ENCODE results near the gene SF3B3. TPM values are rescaled to one million over a fixed set of nuclear protein-coding genes. Genes with fewer than 3 reads are reported as not detected.

The SF3B3 gene
- polyA plus RNA-seq, 1 donor, result 202 TPM

DNA sequence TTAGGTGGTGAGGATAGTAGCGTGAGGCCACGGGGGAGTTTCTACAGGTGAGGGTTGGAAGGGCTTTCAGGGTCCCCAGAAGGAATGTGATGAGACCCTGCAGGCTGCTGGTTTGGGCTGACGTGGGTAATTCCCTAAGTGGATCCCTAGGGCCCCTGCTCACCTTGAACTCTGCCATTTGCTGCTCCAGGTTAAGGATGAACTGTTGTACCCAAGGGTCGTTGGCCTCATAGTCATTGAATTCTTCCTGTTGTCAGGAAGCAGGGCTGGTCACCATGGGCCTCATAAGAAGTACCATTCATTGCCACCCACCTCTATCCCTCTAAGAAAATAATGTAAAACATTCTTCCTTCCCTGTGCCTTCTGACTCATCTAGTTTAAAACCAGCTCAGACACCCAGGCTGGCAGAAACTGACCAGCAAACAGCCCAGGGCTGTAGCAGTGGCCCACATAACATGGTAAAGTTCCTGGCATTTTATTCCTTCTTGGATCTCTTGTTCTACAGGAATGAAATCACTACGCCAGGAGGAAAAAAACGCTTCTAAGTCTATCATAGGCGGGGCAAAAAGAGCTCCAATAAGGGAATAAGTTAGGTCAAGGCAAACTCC lies 41.6 kb upstream of the SF3B3 start:
- no CpG with 5 or more reads among the region's 7 CpGs for WGBS (ENCODE audit: insufficient coverage, low lambda C conversion rate)
- H3K36me3 ChIP-seq (ENCODE audit: control insufficient read depth, insufficient read depth, low read length), result peaks cover 83% of the 10 kb centered on the region

DNA sequence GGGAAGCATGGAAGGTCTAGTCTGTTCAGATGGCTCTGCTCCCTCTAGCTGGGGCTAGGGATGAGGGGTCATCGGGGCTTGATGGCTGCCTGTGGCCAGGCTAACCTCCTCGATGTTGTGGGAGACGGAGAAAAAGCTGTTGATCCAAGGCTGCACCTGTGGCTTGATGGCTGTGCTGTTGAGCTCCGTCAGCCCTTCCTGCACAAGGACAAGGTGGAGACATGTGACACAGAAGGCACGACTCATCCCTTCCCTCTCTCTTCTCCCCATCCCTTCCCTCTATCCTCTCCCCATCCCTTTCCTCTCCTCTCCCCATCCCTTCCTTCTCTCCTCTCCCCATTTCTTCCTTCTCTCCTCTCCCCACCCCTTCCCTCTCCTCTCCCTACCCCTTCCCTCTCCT lies 41.0 kb upstream of the SF3B3 start:
- H3K36me3 ChIP-seq (ENCODE audit: control insufficient read depth, insufficient read depth, low read length), result peaks cover 85% of the 10 kb centered on the region

More for the DNA sequence above, 41.6 kb upstream of the SF3B3 start:
- Histone ChIP-seq H3K4me3 (ENCODE audit: low read length) (no peak overlapping the region), H3K9me3 (ENCODE audit: control insufficient read depth, low read depth, low read length) (no peaks in the 10 kb centered on the region), H3K27ac (ENCODE audit: low read length) (no peak overlapping the region), H3K4me1 (ENCODE audit: control insufficient read depth, insufficient read depth, low read length) (no peaks in the 10 kb centered on the region), H3K27me3 (ENCODE audit: control insufficient read depth, insufficient read depth, low read length) (no peaks in the 10 kb centered on the region)
- no peak for DNase-seq

DNA sequence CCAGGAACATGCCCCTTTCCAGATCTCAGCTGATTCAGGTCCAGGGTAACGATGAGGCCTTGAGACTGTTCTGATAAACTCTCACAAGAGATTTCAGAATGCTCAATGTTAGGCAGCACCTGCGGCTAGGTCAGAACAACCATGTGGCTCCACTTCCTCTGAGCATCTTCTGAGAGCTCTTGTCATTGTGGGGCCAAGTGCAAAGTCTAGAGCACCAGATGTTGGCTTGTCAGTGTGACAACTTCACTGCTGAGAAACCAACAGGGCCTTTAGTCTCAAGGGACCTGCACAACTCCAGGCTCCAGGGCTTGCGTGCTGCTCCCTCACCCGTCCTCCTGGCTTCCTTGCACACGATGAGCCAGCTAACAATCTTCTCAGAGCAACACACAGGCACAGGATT lies 40.2 kb upstream of the SF3B3 start:
- Histone ChIP-seq H3K27ac (ENCODE audit: low read length) (no peak overlapping the region), H3K36me3 (ENCODE audit: control insufficient read depth, insufficient read depth, low read length) (peaks cover 80% of the 10 kb centered on the region), H3K4me1 (ENCODE audit: control insufficient read depth, insufficient read depth, low read length) (no peaks in the 10 kb centered on the region), H3K9me3 (ENCODE audit: control insufficient read depth, low read depth, low read length) (no peaks in the 10 kb centered on the region), H3K4me3 (ENCODE audit: low read length) (no peak overlapping the region), H3K27me3 (ENCODE audit: control insufficient read depth, insufficient read depth, low read length) (no peaks in the 10 kb centered on the region)
- WGBS (ENCODE audit: insufficient coverage, low lambda C conversion rate), result no CpG with 5 or more reads among the region's 5 CpGs
- no peak for DNase-seq

More for the DNA sequence above, 41.0 kb upstream of the SF3B3 start:
- no peak for DNase-seq
- H3K27ac ChIP-seq (ENCODE audit: low read length), result no peak overlapping the region
- H3K4me1 ChIP-seq (ENCODE audit: control insufficient read depth, insufficient read depth, low read length), result no peaks in the 10 kb centered on the region
- WGBS (ENCODE audit: insufficient coverage, low lambda C conversion rate), result 70% methylated on average over 1 of the region's 5 CpGs
- H3K27me3 ChIP-seq (ENCODE audit: control insufficient read depth, insufficient read depth, low read length), result no peaks in the 10 kb centered on the region
- no peaks in the 10 kb centered on the region for H3K9me3 ChIP-seq (ENCODE audit: control insufficient read depth, low read depth, low read length)
- no peak overlapping the region for H3K4me3 ChIP-seq (ENCODE audit: low read length)

DNA sequence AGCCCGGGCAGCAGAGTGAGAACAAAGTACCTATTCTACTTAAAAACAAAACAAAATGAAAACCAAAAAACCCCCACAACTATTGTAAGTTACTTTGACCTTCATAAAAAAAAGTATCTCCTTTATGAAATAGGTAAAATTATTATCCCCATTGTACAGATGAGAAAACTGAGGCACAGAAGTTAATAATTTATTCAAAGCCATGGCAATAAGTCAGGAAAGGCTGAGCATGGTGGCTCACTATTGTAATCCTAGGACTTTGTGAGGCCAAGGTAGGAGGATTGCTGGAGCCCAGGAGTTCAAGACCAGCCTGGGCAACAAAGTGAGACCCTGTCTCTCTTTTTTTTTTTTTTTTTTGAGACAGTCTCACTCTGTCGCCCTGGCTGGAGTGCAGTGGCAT lies 38.7 kb upstream of the SF3B3 start:
- Histone ChIP-seq H3K4me3 (ENCODE audit: low read length) (no peak overlapping the region), H3K36me3 (ENCODE audit: control insufficient read depth, insufficient read depth, low read length) (peaks cover 76% of the 10 kb centered on the region), H3K27me3 (ENCODE audit: control insufficient read depth, insufficient read depth, low read length) (no peaks in the 10 kb centered on the region), H3K27ac (ENCODE audit: low read length) (no peak overlapping the region), H3K9me3 (ENCODE audit: control insufficient read depth, low read depth, low read length) (no peaks in the 10 kb centered on the region), H3K4me1 (ENCODE audit: control insufficient read depth, insufficient read depth, low read length) (no peaks in the 10 kb centered on the region)
- WGBS (ENCODE audit: insufficient coverage, low lambda C conversion rate), result no CpG with 5 or more reads among the region's 2 CpGs
- DNase-seq, result no peak

DNA sequence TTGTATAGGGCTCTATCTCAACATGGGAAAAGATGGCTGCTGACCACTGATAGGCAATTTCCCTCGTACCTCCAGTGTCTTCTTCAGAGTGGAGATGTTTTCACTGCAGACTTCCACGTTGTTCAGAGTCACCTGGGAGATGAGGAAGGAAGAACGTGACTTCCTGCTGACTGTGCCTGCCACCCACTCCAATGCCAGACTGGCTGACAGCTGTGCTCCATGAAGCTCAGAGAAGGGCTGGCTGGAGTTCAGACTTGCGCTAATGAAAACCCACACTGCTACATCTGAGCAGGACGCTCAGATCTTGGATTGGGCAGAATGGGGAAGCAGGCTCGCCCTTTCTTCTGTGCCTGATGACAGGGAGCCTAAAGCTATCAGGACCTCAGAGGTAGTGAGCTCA lies 33.4 kb upstream of the SF3B3 start:
- Histone ChIP-seq H3K4me1 (ENCODE audit: control insufficient read depth, insufficient read depth, low read length) (no peaks in the 10 kb centered on the region), H3K27me3 (ENCODE audit: control insufficient read depth, insufficient read depth, low read length) (no peaks in the 10 kb centered on the region), H3K36me3 (ENCODE audit: control insufficient read depth, insufficient read depth, low read length) (peaks cover 69% of the 10 kb centered on the region), H3K27ac (ENCODE audit: low read length) (no peak overlapping the region), H3K9me3 (ENCODE audit: control insufficient read depth, low read depth, low read length) (no peaks in the 10 kb centered on the region), H3K4me3 (ENCODE audit: low read length) (no peak overlapping the region)
- no CpG with 5 or more reads among the region's 6 CpGs for WGBS (ENCODE audit: insufficient coverage, low lambda C conversion rate)
- DNase-seq, result no peak

DNA sequence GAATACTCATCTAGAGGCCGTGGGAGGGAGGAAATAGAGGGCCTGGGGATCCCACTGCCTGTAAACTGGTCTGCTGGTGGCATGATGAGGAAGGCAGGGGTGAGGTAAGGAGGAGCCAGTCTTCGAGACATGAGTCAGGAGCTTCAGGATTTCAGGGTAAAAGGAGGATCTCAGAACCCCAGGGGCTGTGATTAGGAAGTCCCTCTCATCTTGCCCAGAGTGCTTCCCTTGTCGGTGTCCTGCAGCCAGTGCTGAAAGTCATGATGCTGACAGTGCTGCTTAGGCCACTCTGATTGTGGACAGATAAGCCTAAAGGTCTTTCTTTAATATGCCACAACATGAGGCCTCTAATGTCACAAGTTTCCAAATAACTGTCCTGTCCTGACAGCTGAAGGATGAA lies 29.8 kb upstream of the SF3B3 start:
- Histone ChIP-seq H3K9me3 (ENCODE audit: control insufficient read depth, low read depth, low read length) (no peaks in the 10 kb centered on the region), H3K27ac (ENCODE audit: low read length) (no peak overlapping the region), H3K36me3 (ENCODE audit: control insufficient read depth, insufficient read depth, low read length) (peaks cover 76% of the 10 kb centered on the region), H3K27me3 (ENCODE audit: control insufficient read depth, insufficient read depth, low read length) (no peaks in the 10 kb centered on the region), H3K4me1 (ENCODE audit: control insufficient read depth, insufficient read depth, low read length) (no peaks in the 10 kb centered on the region), H3K4me3 (ENCODE audit: low read length) (no peak overlapping the region)
- no CpG with 5 or more reads among the region's 3 CpGs for WGBS (ENCODE audit: insufficient coverage, low lambda C conversion rate)
- DNase-seq, result no peak

DNA sequence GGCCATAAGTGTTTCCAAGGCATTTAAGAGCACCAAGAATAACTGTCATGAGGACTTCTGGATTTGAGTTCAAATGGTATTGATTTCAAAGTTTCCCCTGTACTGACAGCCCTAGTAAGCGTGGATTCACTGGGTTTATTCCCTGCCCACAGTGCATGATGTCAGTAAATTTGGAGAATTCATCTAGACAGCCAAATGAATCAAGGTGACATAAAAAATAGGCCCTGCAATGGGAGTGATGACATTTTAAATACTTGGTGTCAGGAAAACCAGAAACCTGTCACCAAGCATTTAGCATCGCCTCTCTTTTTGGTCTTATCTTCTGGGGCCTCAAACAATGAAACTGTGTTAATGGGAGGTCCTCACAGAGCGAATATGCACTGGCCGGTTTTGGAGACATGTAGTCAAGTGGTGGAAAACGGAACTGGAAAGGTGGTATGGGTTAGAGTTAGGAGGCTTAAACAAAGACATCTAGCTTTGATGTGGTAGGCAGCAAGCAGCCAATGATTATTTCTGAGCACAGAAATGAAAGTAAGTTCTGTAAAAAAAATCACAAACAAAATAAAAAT lies 29.3 kb upstream of the SF3B3 start:
- Histone ChIP-seq H3K36me3 (ENCODE audit: control insufficient read depth, insufficient read depth, low read length) (peaks cover 77% of the 10 kb centered on the region), H3K4me3 (ENCODE audit: low read length) (no peak overlapping the region), H3K4me1 (ENCODE audit: control insufficient read depth, insufficient read depth, low read length) (no peaks in the 10 kb centered on the region), H3K27me3 (ENCODE audit: control insufficient read depth, insufficient read depth, low read length) (no peaks in the 10 kb centered on the region), H3K27ac (ENCODE audit: low read length) (no peak overlapping the region), H3K9me3 (ENCODE audit: control insufficient read depth, low read depth, low read length) (no peaks in the 10 kb centered on the region)
- WGBS (ENCODE audit: insufficient coverage, low lambda C conversion rate), result no CpG with 5 or more reads among the region's 5 CpGs
- DNase-seq, result no peak

DNA sequence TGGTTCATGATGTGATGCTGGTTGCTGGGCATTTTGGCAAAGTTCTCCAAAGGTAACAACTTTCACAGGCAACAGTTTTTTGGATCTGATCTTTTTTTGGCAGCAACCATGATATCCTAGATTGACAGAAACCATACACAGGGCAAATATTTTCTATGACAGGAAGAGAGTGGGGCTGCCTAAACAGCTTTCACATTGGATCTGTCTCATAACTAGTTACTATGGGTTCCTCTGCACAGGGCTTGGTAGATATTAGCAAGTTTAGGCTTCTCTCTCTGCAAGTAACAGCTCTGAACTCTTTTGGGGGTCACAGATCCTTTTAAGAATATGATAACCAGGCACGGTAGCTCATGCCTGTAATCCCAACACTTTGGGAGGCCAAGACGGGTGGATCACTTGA lies 28.8 kb upstream of the SF3B3 start:
- H3K36me3 ChIP-seq (ENCODE audit: control insufficient read depth, insufficient read depth, low read length), result peaks cover 76% of the 10 kb centered on the region
- H3K4me1 ChIP-seq (ENCODE audit: control insufficient read depth, insufficient read depth, low read length), result no peaks in the 10 kb centered on the region
- DNase-seq, result no peak
- no peaks in the 10 kb centered on the region for H3K27me3 ChIP-seq (ENCODE audit: control insufficient read depth, insufficient read depth, low read length)
- H3K4me3 ChIP-seq (ENCODE audit: low read length), result no peak overlapping the region
- no peaks in the 10 kb centered on the region for H3K9me3 ChIP-seq (ENCODE audit: control insufficient read depth, low read depth, low read length)
- WGBS (ENCODE audit: insufficient coverage, low lambda C conversion rate), result no CpG with 5 or more reads among the region's 2 CpGs
- no peak overlapping the region for H3K27ac ChIP-seq (ENCODE audit: low read length)

DNA sequence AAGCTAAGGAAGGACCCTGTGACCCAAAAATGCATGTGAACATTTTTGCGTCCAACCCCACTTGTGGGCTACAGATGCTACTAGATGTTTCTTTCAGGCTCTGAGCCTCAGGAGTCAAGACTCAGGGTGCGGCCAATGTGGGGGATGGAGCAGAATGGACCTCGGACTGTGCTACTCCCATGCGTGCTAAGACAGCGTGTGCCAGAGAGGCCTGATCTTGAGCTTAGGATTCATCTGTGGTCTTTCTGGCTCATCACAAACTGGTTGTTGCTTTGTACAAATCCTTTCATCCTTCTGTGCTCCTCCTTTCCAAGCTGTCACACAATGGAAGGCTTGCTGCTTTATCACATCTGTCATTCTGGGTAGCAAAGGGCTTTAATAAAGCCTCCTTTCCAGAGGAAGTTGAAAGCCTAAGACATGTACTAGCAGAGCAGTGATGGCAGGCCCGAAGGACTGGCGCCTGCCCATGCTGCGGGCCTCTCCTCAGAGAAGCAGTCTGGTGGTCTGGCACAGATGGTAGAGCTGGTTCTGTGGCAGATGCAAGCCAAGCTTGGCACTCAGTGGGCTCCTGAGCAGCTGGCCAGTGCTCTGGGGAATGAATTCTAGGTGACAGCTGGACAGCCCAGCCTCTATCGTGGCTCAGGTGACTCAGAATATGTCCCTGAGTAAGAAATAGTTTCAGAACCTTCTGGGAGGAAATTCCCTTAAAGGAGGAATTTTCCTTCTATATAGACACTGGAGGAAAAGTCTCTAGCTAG lies 28.0 kb upstream of the SF3B3 start:
- no CpG with 5 or more reads among the region's 9 CpGs for WGBS (ENCODE audit: insufficient coverage, low lambda C conversion rate)
- Histone ChIP-seq H3K36me3 (ENCODE audit: control insufficient read depth, insufficient read depth, low read length) (peaks cover 74% of the 10 kb centered on the region), H3K9me3 (ENCODE audit: control insufficient read depth, low read depth, low read length) (no peaks in the 10 kb centered on the region), H3K27ac (ENCODE audit: low read length) (no peak overlapping the region), H3K27me3 (ENCODE audit: control insufficient read depth, insufficient read depth, low read length) (no peaks in the 10 kb centered on the region), H3K4me1 (ENCODE audit: control insufficient read depth, insufficient read depth, low read length) (no peaks in the 10 kb centered on the region), H3K4me3 (ENCODE audit: low read length) (no peak overlapping the region)
- DNase-seq, result peak in 1 of 2 donors; percentile 43

DNA sequence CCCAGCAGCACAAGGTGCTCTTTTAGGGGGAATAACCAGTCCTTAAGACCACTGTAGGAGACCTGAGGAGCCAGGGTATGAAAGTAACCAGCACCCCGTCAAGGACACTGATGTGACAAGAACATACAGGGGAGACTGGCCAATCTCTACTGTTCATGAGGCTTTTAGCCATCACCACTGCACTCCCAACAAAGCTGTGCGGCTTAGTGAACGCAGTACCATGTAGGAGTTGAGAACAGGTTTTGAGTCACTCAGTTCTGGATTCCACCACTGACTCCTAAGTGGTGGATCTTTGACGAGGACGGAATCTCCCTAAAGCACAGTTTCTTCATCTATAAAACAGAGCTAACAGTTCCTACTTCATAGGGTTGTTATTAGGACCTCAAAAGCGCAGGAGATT lies 27.1 kb upstream of the SF3B3 start:
- Histone ChIP-seq H3K36me3 (ENCODE audit: control insufficient read depth, insufficient read depth, low read length) (peaks cover 74% of the 10 kb centered on the region), H3K9me3 (ENCODE audit: control insufficient read depth, low read depth, low read length) (no peaks in the 10 kb centered on the region)
- WGBS (ENCODE audit: insufficient coverage, low lambda C conversion rate), result 100% methylated on average over 1 of the region's 6 CpGs

More for the DNA sequence above, 27.1 kb upstream of the SF3B3 start:
- H3K27me3 ChIP-seq (ENCODE audit: control insufficient read depth, insufficient read depth, low read length), result no peaks in the 10 kb centered on the region
- H3K4me3 ChIP-seq (ENCODE audit: low read length), result no peak overlapping the region
- no peaks in the 10 kb centered on the region for H3K4me1 ChIP-seq (ENCODE audit: control insufficient read depth, insufficient read depth, low read length)
- no peak overlapping the region for H3K27ac ChIP-seq (ENCODE audit: low read length)
- no peak for DNase-seq
